ENCODE measurements around the gene TNFRSF6B.

- TF ChIP-seq CTCF (conservative IDR thresholded peaks at IDR 0.05) (no peak), EZH2 (IDR thresholded peaks at IDR 0.05; ENCODE audit: low read depth) (no peak)
Measured at GRCh38 chr20:63648895-63649589, 47.4 kb upstream of the TNFRSF6B start.

Measured in PC-9 (cell line).